Activated CD4-positive, alpha-beta T cell treated with anti-CD3 and anti-CD28 coated beads, Interleukin-2, amount 50 U/mL, for 16 hours (primary cell): ENCODE measurements around the gene GFOD1.
"Not testable (repeated sequence)": the region's sequence is repeated elsewhere in the genome, so short reads cannot be mapped to it uniquely, and the experiment has no call there.

Experiments used
- DNase-seq: peaks from one replicate; pipeline ENCODE4 v3.0.0-alpha.2; 2020

The GFOD1 gene

GRCh38 chr6:13437218-13437996 is 50.0 kb downstream of the GFOD1 start:
- no peak for DNase-seq

DNA sequence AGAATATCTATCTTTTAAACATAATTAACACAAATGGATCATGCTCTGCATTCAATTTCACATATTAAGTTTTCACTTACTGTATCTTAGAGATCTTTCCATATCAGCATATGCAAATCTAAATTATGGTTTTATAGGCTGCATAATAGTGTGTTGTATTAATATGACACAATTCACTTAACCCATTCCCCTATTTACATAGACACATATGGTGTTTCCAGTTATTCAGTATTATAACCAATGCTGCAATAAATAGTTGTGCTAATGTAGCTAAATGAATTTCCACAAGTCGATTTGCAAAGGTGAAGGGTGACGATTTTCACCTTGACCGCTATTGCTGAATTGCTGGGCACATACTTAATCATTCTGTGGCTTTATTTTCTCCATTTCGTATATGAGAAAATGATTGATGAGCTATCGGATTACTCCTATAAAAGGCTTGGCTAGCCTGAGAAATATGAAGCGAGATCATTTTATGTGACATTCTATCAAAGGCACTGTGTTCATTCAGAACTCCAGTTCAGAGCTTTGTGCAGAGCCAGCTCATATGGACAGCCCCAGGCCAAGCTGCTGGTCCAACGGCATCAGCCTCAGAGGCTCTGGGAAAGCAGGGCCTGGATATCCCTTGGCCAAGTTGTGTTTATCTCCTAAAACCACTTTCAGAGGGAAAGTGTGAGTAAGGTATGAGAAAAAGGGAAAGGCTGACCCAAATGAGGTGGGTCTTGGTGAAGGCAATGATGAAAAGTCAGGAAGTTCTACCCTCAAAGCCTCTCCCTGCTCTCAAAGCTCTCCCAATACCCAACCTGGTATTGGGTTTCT is 50.8 kb downstream of the GFOD1 start:
- no peak for DNase-seq

DNA sequence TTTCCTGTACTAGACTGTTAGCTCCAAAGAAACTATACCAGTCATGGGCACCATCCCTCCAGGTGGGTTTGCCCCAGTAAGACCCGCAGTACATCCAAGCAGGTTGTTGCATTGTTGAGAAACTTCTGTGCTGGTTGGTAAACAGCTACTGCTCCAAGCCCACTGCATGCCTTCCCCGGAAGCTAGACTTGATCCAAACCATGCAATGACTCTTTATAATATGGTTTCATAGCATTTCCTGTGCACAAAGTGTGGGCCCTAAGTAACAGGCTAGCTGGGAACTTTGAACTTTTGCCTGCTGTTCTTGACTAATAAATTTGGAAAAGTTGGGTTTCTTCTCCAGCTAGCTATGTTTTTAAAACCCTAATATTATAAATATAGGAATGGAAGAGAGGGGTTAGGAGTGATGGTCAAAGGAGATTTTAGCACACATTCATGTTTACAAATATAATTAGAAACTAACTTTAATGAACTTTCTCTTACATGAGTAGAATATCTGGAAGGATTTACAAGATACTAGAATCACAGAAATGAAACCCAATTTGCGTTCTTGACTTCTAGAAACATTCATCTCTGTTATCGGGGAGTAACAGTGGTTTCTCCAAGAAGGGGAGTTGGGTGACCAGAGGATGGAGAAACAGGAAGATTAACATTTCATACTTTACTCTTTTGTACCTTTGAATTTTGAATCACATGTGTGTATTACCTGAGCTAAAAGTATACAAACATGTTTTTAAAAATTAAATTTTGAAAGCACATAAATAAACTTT is 51.7 kb downstream of the GFOD1 start:
- DNase-seq: no peak

- DNase-seq: no peak
Observed at GRCh38 chr6:13434777-13435176, 52.6 kb downstream of the GFOD1 start.

DNA sequence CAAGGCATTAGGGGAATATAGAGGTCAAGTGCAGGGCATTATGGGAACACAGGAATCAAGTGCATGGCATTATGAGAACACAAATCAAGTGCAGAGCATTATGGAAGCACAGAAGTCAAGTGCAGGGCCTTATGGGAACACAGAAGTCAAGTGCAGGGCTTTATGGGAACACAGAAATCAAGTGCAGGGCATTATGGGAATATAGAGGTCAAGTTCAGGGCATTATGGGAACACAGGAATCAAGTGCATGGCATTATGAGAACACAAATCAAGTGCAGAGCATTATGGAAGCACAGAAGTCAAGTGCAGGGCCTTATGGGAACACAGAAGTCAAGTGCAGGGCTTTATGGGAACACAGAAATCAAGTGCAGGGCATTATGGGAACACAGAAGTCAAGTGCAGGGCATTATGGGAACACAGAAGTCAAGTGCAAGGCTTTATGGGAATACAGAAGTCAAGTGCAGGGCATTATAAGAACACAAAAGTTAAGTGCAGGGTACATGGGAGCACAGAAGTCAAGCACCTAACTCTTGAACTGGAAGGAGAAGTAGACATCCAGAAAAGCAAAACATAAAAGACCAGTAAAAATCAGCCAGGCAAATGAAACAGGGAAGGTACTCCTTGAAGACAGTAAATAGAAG is 53.1 kb downstream of the GFOD1 start:
- DNase-seq: not testable (repeated sequence)

- no peak for DNase-seq
Observed at GRCh38 chr6:13433709-13434121, 53.7 kb downstream of the GFOD1 start.

- no peak for DNase-seq
Observed at GRCh38 chr6:13432526-13433184, 54.7 kb downstream of the GFOD1 start.

DNA sequence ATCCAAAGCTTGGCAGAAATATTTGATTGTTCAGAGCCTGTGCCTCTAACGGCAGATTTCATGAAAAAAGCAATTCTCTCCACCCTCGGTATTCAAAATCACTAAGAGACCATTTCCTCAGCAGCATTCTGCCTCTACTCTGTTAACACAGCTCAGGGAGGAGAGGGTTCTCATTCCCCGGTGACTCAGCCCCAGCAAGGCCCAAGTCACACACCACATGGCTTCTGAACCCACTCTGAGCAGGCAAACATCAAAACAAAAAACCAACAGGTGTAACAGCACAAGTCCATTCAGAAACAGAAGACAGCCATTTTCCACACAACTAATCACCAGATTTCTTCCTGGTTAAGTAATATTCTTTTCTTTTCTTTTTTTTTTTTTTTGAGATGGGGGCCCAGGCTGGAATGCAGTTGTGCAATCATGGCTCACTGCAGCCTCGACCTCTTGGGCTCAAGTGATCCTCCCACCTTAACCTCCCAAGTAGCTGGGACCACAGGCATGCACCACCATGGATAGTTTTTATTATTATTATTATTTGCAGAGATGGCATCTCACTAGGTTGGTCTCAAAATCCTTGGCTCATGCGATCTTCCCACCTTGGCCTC is 55.4 kb downstream of the GFOD1 start:
- DNase-seq: peak; percentile 66

DNA sequence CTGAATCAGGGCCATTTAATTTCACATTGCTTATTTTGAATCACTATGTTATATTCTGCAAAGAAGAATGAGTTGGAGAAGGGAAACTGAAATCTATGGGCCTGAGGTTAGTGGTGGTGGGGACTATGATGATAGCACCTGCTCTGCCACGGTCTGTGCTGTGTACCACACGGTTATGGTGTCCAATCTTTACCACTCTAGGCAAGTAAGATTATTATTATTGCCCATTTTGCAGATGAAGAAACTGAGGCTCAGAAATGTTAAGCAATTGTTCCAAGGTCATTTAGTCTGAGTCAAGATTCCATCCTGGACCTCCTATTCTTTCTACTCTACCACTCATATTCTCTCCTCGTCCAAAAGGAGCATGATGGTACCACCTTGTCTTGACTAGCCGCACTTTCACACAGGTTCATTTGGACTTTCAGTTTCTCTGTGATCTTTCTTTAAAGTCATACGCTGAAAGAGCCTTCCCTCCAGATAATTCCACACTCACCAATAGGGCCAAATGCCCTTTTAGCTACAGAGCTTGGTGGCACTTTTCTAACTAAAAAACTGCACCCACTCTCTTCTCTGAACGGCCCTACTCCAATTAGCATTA is 56.2 kb downstream of the GFOD1 start:
- no peak for DNase-seq

DNA sequence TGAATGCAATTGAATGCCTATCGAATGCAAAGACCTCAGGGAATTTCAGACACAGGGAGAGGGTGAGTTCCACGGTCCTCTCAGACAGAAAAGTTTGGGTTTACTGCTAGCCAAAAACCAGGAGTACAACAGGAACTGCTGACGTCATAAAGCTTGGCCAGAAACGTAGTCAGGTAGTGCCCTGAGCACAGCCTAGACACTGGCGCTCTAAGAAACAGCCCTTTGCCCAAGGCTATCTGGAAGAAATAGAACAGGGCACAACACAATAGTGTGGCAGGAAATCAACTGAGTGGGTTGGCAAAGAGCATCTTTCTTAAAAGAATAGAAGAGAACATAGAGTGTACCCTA is 58.0 kb downstream of the GFOD1 start:
- DNase-seq: no peak

- no peak for DNase-seq
Observed at GRCh38 chr6:13428583-13429405, 58.6 kb downstream of the GFOD1 start.

GRCh38 chr6:13427801-13428582 is 59.4 kb downstream of the GFOD1 start:
- peak; percentile 88 for DNase-seq

DNA sequence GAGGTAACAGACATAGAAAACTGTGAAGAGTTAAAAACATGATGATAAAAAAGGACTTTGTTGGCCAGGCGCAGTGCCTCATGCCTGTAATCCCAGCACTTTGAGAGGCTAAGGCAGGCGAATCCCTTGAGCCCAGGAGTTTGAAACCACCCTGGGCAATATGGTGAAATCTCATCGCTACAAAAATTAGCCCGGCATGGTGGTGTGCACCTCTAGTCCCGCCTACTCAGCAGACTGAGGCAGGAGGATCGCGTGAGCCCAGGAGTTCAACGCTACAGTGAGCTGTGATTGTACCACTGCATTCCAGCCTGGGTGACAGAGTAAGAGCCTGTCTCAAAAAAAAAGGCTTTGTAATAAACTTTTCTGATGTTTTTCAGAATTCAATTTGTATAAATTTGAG is 60.1 kb downstream of the GFOD1 start:
- no peak for DNase-seq

GRCh38 chr6:13425943-13426931 is 61.2 kb downstream of the GFOD1 start:
- no peak for DNase-seq

GRCh38 chr6:13425270-13425873 is 62.0 kb downstream of the GFOD1 start:
- DNase-seq: no peak

DNA sequence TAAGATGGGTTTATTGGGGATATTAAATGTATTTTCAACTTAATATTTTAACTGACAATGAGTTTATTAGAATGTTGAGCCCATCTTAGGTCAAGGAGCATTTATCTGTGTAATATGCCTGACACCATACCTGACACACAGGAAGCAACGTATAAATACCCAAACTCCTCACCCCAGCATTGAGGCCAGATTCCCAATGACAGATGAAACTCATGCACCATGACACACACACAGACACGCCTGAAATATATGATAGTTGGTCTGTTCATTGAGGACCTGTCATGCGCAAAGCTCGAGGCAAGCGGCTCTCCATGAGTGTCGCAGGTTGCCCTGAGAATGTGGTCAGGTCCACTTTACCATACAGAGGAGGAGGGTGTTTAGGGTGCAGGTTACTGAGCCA is 64.1 kb downstream of the GFOD1 start:
- no peak for DNase-seq

DNA sequence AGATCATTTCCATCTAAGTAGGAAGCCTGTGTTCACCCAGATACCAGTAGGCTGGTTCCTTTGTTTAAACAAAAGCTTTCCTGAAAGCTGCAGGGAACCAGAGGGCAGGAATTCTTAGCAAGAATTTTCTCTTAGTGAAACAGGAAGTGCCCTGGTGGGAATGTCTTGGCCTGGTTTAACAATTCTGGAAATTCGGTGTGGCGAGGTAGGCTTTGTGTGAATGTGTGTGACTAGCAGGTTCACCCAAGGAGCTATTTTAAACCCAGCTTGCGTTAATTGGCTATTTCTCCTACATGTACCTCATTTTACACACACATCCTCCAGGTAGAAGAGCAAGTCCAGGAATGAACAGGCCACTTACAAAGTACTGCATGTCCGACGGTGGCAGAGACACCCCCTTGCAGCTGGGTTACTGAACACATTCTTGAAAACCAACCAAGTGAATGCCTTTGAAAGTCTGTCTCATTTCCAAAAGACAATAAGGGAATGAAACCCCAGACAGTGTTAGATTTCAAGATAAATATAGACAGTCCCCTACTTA is 64.6 kb downstream of the GFOD1 start:
- DNase-seq: no peak
